T-helper 17 cell (primary cell): ENCODE data around the gene SASH1. TPM values are rescaled to one million over a fixed set of nuclear protein-coding genes. Genes with fewer than 3 reads are reported as not detected.

Experiments
- ATAC-seq: fragments of 150-1000 bp; cut with Tn5 transposase; 2 replicates; pipeline ENCODE4 v1.10.0; 2021; ENCODE audit warnings: mild to moderate bottlenecking, moderate library complexity
- DNase-seq, 3 donors: peaks; one replicate each; pipeline versions ENCODE4 v3.0.0 to v3.0.0-alpha.2; 2020 to 2021
- H3K9me3 ChIP-seq: one replicate; pipeline ENCODE4 v1.7.0; 2013; ENCODE audit warnings: low read length, mild to moderate bottlenecking; ENCODE audit not compliant: control insufficient read depth, poor library complexity, severe bottlenecking
- H3K27ac Mint-ChIP-seq: one replicate; pipeline ENCODE4 v1.8.0; 2022; ENCODE audit warnings: mild to moderate bottlenecking, moderate library complexity, mixed read lengths
- H3K27me3 Mint-ChIP-seq: one replicate; pipeline ENCODE4 v1.8.0; 2022; ENCODE audit warnings: mixed read lengths
- H3K36me3 Mint-ChIP-seq: one replicate; pipeline ENCODE4 v1.8.0; 2022; ENCODE audit warnings: low read depth, mixed read lengths
- H3K4me1 Mint-ChIP-seq: one replicate; pipeline ENCODE4 v1.8.0; 2022; ENCODE audit warnings: mild to moderate bottlenecking, mixed read lengths
- H3K4me3 Mint-ChIP-seq: one replicate; pipeline ENCODE4 v1.8.0; 2022; ENCODE audit warnings: mild to moderate bottlenecking, moderate library complexity, mixed read lengths
- total RNA-seq, 4 donors: library from RNA in 2 of 4; stranded (reverse) in 2 of 4; gene quantifications; one replicate each; pipeline ENCODE4 v1.2.3 and lab custom pipeline; 2022 to 2026

Gene SASH1
- total RNA-seq, 2 donors from 2014 or later, result 6.2 to 19.9 TPM

GRCh38 chr6:148406579-148407371 is 64.1 kb downstream of the SASH1 start:
- Mint-ChIP-seq H3K27ac (no peak overlapping the region), H3K4me1 (peaks cover 2% of the 10 kb centered on the region), H3K36me3 (peaks cover 2% of the 10 kb centered on the region), H3K27me3 (peaks cover 27% of the 10 kb centered on the region), H3K4me3 (peak overlapping the region; percentile 19)
- no peaks in the 10 kb centered on the region for H3K9me3 ChIP-seq
- no peak for ATAC-seq
- DNase-seq, result no peak

- ATAC-seq, result no peak
- no peaks in the 10 kb centered on the region for H3K9me3 ChIP-seq
- Mint-ChIP-seq H3K27me3 (peaks cover 25% of the 10 kb centered on the region), H3K4me3 (peak overlapping the region; percentile 3), H3K4me1 (peaks cover 2% of the 10 kb centered on the region), H3K36me3 (peaks cover 2% of the 10 kb centered on the region), H3K27ac (no peak overlapping the region)
- DNase-seq, result no peak
Observed at GRCh38 chr6:148407372-148407771, 64.7 kb downstream of the SASH1 start.

- Mint-ChIP-seq H3K27me3 (peaks cover 22% of the 10 kb centered on the region), H3K4me1 (peaks cover 2% of the 10 kb centered on the region), H3K4me3 (no peak overlapping the region), H3K27ac (no peak overlapping the region), H3K36me3 (peaks cover 2% of the 10 kb centered on the region)
- H3K9me3 ChIP-seq, result no peaks in the 10 kb centered on the region
- no peak for ATAC-seq
- no peak for DNase-seq
Observed at GRCh38 chr6:148413321-148414091, 70.9 kb downstream of the SASH1 start.

- Mint-ChIP-seq H3K4me1 (peaks cover 2% of the 10 kb centered on the region), H3K27ac (no peak overlapping the region), H3K27me3 (peaks cover 28% of the 10 kb centered on the region), H3K36me3 (no peaks in the 10 kb centered on the region), H3K4me3 (no peak overlapping the region)
- no peak for ATAC-seq
- no peaks in the 10 kb centered on the region for H3K9me3 ChIP-seq
- no peak for DNase-seq
Observed at GRCh38 chr6:148414092-148414489, 71.5 kb downstream of the SASH1 start.

- H3K9me3 ChIP-seq, result no peaks in the 10 kb centered on the region
- no peak overlapping the region for H3K27ac Mint-ChIP-seq
- no peak for DNase-seq
- H3K36me3 Mint-ChIP-seq, result no peaks in the 10 kb centered on the region
- no peak for ATAC-seq
- H3K4me3 Mint-ChIP-seq, result no peak overlapping the region
- H3K27me3 Mint-ChIP-seq, result peaks cover 35% of the 10 kb centered on the region
- peaks cover 2% of the 10 kb centered on the region for H3K4me1 Mint-ChIP-seq
Observed at GRCh38 chr6:148414836-148415235, 72.2 kb downstream of the SASH1 start.

GRCh38 chr6:148415511-148416260 is 73.0 kb downstream of the SASH1 start:
- no peak for DNase-seq
- Mint-ChIP-seq H3K27me3 (peaks cover 37% of the 10 kb centered on the region), H3K4me1 (peaks cover 2% of the 10 kb centered on the region), H3K4me3 (no peak overlapping the region), H3K27ac (no peak overlapping the region), H3K36me3 (no peaks in the 10 kb centered on the region)
- no peaks in the 10 kb centered on the region for H3K9me3 ChIP-seq
- ATAC-seq, result no peak

GRCh38 chr6:148416330-148416965 is 73.8 kb downstream of the SASH1 start:
- Mint-ChIP-seq H3K4me1 (peaks cover 2% of the 10 kb centered on the region), H3K4me3 (no peak overlapping the region), H3K27ac (no peak overlapping the region), H3K27me3 (peaks cover 40% of the 10 kb centered on the region), H3K36me3 (no peaks in the 10 kb centered on the region)
- ATAC-seq (no peak), DNase-seq (no peak)
- no peaks in the 10 kb centered on the region for H3K9me3 ChIP-seq

- Mint-ChIP-seq H3K27me3 (peaks cover 40% of the 10 kb centered on the region), H3K4me1 (peaks cover 2% of the 10 kb centered on the region), H3K36me3 (no peaks in the 10 kb centered on the region), H3K4me3 (no peak overlapping the region), H3K27ac (no peak overlapping the region)
- ATAC-seq (no peak), DNase-seq (no peak)
- H3K9me3 ChIP-seq, result no peaks in the 10 kb centered on the region
Observed at GRCh38 chr6:148417045-148417444, 74.4 kb downstream of the SASH1 start.

GRCh38 chr6:148419430-148419829 is 76.8 kb downstream of the SASH1 start:
- H3K9me3 ChIP-seq, result no peaks in the 10 kb centered on the region
- H3K36me3 Mint-ChIP-seq, result no peaks in the 10 kb centered on the region
- no peak for ATAC-seq
- H3K27me3 Mint-ChIP-seq, result peaks cover 27% of the 10 kb centered on the region
- peaks cover 2% of the 10 kb centered on the region for H3K4me1 Mint-ChIP-seq
- H3K4me3 Mint-ChIP-seq, result no peak overlapping the region
- DNase-seq, result no peak
- no peak overlapping the region for H3K27ac Mint-ChIP-seq

- DNase-seq (no peak), ATAC-seq (no peak)
- Mint-ChIP-seq H3K27ac (no peak overlapping the region), H3K4me3 (no peak overlapping the region), H3K4me1 (peaks cover 7% of the 10 kb centered on the region), H3K36me3 (no peaks in the 10 kb centered on the region), H3K27me3 (peaks cover 25% of the 10 kb centered on the region)
- no peaks in the 10 kb centered on the region for H3K9me3 ChIP-seq
Observed at GRCh38 chr6:148422085-148422484, 79.4 kb downstream of the SASH1 start.

- ATAC-seq (no peak), DNase-seq (no peak)
- Mint-ChIP-seq H3K27me3 (peaks cover 25% of the 10 kb centered on the region), H3K27ac (no peak overlapping the region), H3K4me1 (peaks cover 6% of the 10 kb centered on the region), H3K4me3 (no peak overlapping the region), H3K36me3 (no peaks in the 10 kb centered on the region)
- no peaks in the 10 kb centered on the region for H3K9me3 ChIP-seq
Observed at GRCh38 chr6:148423133-148423532, 80.5 kb downstream of the SASH1 start.

- Mint-ChIP-seq H3K4me3 (no peak overlapping the region), H3K36me3 (no peaks in the 10 kb centered on the region), H3K27ac (no peak overlapping the region), H3K4me1 (peaks cover 6% of the 10 kb centered on the region), H3K27me3 (peaks cover 20% of the 10 kb centered on the region)
- no peaks in the 10 kb centered on the region for H3K9me3 ChIP-seq
- ATAC-seq (no peak), DNase-seq (no peak)
Observed at GRCh38 chr6:148423601-148424270, 81.1 kb downstream of the SASH1 start.
